Measurements from ENCODE around the gene MRPL49. TPM values are rescaled to one million over a fixed set of nuclear protein-coding genes. Genes with fewer than 3 reads are reported as not detected.

Gene MRPL49
- total and polyA plus RNA-seq, 2 of the 13 experiments (the other 11 are each of a cell fraction or from before 2014, with no cell fraction given) = 39.2 to 53.3 TPM

DNA sequence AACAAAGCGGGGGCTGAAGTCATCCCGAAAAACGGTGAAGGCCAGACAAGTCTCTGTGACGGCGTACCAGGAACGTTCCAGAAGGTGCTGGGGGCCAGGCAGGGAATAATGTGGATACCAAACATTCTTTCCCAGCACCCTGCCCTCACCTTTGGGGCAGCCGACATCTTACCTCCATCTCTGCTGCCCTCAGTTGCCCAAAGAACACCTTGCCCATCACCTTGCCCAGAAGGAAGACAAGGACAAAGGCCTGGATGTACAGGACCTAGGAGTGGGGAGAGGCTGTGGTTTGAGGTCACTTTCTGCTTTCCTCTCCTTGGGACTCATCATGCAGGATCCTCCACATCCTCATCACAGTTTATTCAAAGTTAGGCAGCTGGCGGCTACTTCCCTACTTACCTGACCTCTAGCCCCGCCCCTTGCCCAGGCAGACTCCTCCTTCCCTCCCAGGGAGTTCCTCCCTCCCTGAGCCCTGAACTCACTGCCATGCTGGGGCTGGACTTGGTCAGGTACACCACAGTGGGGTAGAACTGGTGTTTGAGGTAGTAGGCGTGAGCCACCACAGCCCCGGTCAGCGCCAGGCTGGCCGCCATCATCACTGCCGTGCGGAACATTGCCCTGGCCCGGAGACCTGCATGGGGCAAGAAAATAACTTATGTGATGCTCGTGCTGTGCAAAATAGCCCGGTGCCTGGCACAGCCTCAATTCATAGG is 11.0 kb downstream of the MRPL49 start (continued):
- TF ChIP-seq ERF (CRISPR knock-in tag; IDR thresholded peaks at IDR 0.05) = no peak
- no peak for TF ChIP-seq MIER2 (CRISPR knock-in tag; IDR thresholded peaks at IDR 0.05)
- TF ChIP-seq ZNF737 (CRISPR knock-in tag; IDR thresholded peaks at IDR 0.05; ENCODE audit: borderline replicate concordance) = no peak
- no peak for TF ChIP-seq POLR2AphosphoS2 (IDR thresholded peaks at IDR 0.05; ENCODE audit: low read depth, low read length)
- TF ChIP-seq POLR2AphosphoS5 (IDR thresholded peaks at IDR 0.05; ENCODE audit: low read depth, low read length) = peak; percentile 69
- no peak for TF ChIP-seq ATF7-NPFF (CRISPR knock-in tag; IDR thresholded peaks at IDR 0.05; ENCODE audit: low read depth)
- TF ChIP-seq, protein P1, sequence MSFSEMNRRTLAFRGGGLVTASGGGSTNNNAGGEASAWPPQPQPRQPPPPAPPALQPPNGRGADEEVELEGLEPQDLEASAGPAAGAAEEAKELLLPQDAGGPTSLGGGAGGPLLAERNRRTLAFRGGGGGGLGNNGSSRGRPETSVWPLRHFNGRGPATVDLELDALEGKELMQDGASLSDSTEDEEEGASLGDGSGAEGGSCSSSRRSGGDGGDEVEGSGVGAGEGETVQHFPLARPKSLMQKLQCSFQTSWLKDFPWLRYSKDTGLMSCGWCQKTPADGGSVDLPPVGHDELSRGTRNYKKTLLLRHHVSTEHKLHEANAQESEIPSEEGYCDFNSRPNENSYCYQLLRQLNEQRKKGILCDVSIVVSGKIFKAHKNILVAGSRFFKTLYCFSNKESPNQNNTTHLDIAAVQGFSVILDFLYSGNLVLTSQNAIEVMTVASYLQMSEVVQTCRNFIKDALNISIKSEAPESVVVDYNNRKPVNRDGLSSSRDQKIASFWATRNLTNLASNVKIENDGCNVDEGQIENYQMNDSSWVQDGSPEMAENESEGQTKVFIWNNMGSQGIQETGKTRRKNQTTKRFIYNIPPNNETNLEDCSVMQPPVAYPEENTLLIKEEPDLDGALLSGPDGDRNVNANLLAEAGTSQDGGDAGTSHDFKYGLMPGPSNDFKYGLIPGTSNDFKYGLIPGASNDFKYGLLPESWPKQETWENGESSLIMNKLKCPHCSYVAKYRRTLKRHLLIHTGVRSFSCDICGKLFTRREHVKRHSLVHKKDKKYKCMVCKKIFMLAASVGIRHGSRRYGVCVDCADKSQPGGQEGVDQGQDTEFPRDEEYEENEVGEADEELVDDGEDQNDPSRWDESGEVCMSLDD (CRISPR knock-in tag; IDR thresholded peaks at IDR 0.05; ENCODE audit: borderline replicate concordance) = no peak
- TF ChIP-seq, protein P2, sequence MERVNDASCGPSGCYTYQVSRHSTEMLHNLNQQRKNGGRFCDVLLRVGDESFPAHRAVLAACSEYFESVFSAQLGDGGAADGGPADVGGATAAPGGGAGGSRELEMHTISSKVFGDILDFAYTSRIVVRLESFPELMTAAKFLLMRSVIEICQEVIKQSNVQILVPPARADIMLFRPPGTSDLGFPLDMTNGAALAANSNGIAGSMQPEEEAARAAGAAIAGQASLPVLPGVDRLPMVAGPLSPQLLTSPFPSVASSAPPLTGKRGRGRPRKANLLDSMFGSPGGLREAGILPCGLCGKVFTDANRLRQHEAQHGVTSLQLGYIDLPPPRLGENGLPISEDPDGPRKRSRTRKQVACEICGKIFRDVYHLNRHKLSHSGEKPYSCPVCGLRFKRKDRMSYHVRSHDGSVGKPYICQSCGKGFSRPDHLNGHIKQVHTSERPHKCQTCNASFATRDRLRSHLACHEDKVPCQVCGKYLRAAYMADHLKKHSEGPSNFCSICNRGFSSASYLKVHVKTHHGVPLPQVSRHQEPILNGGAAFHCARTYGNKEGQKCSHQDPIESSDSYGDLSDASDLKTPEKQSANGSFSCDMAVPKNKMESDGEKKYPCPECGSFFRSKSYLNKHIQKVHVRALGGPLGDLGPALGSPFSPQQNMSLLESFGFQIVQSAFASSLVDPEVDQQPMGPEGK (CRISPR knock-in tag; IDR thresholded peaks at IDR 0.05) = 0 out of 2 replicates have a peak, but pooled peaks have one; percentile 15
- TF ChIP-seq ZBTB43 (CRISPR knock-in tag; conservative IDR thresholded peaks at IDR 0.05) = no peak
- TF ChIP-seq TOPORS (CRISPR knock-in tag; IDR thresholded peaks at IDR 0.05) = no peak
- no peak for TF ChIP-seq HCFC1 (IDR thresholded peaks at IDR 0.05; ENCODE audit: low read depth, low read length)
- TF ChIP-seq FLYWCH1 (CRISPR knock-in tag; IDR thresholded peaks at IDR 0.05) = no peak
- TF ChIP-seq SMAD1 (CRISPR knock-in tag; IDR thresholded peaks at IDR 0.05; ENCODE audit: borderline replicate concordance, low read depth) = no peak
- no peak for TF ChIP-seq ARNT (IDR thresholded peaks at IDR 0.05)
- no peak for TF ChIP-seq NFIB (CRISPR knock-in tag; IDR thresholded peaks at IDR 0.05; ENCODE audit: borderline replicate concordance)
- TF ChIP-seq ZNF3 (CRISPR knock-in tag; IDR thresholded peaks at IDR 0.05) = no peak
- no peak for TF ChIP-seq NPAS2 (CRISPR knock-in tag; IDR thresholded peaks at IDR 0.05; ENCODE audit: borderline replicate concordance)
- no peak for TF ChIP-seq NFYC (CRISPR knock-in tag; IDR thresholded peaks at IDR 0.05)
- TF ChIP-seq, protein P3, sequence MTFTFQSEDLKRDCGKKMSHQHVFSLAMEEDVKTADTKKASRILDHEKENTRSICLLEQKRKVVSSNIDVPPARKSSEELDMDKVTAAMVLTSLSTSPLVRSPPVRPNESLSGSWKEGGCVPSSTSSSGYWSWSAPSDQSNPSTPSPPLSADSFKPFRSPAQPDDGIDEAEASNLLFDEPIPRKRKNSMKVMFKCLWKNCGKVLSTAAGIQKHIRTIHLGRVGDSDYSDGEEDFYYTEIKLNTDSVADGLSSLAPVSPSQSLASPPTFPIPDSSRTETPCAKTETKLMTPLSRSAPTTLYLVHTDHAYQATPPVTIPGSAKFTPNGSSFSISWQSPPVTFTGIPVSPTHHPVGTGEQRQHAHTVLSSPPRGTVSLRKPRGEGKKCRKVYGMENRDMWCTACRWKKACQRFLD (CRISPR knock-in tag; IDR thresholded peaks at IDR 0.05; ENCODE audit: borderline replicate concordance) = no peak
- TF ChIP-seq THRA (CRISPR knock-in tag; IDR thresholded peaks at IDR 0.05; ENCODE audit: borderline replicate concordance) = no peak
- TF ChIP-seq THYN1 (CRISPR knock-in tag; IDR thresholded peaks at IDR 0.05; ENCODE audit: borderline replicate concordance, low read depth) = no peak
- TF ChIP-seq HNRNPK (IDR thresholded peaks at IDR 0.05; ENCODE audit: low read depth, low read length, poor library complexity, severe bottlenecking) = no peak

Measured in HepG2 (cell line).